CD4-positive, alpha-beta memory T cell (primary cell): ENCODE measurements around the gene FGFR1OP2. TPM values are rescaled to one million over a fixed set of nuclear protein-coding genes. Genes with fewer than 3 reads are reported as not detected.

ENCODE experiments used
- CTCF ChIA-PET: fragments of 350-600 bp; sonication (Branson Sonifier 250); formaldehyde crosslinking; loops from one replicate; lab custom pipeline; 2021; ENCODE audit warnings: inconsistent platforms; ENCODE audit not compliant: partially characterized antibody; lab: Charles Lee
- POLR2A ChIA-PET: fragments of 350-600 bp; sonication (Branson Sonifier 250); formaldehyde crosslinking; loops from one replicate; lab custom pipeline; 2021; ENCODE audit not compliant: partially characterized antibody; lab: Charles Lee
- DNase-seq, 5 donors: peaks; one replicate each; pipeline versions ENCODE4 v3.0.0 to v3.0.0-alpha.2; 2020 to 2022; ENCODE audit warnings: mixed read lengths in 1 of 5
- H3K27ac ChIP-seq: one replicate; pipeline ENCODE4 v1.7.0; 2013; ENCODE audit warnings: low read depth, low read length
- H3K27me3 ChIP-seq: 2 replicates; pipeline ENCODE4 v1.7.0; 2013; ENCODE audit warnings: mild to moderate bottlenecking, low read length, moderate library complexity; ENCODE audit not compliant: insufficient read depth
- H3K36me3 ChIP-seq: 2 replicates; pipeline ENCODE4 v1.7.0; 2013; ENCODE audit warnings: mild to moderate bottlenecking, low read length, moderate library complexity; ENCODE audit not compliant: insufficient read depth
- H3K4me1 ChIP-seq: 2 replicates; pipeline ENCODE4 v1.7.0; 2013; ENCODE audit warnings: mild to moderate bottlenecking, low read length, moderate library complexity; ENCODE audit not compliant: insufficient read depth
- H3K4me3 ChIP-seq, 2 donors: one replicate each; pipeline ENCODE4 v1.7.0; 2013; ENCODE audit warnings: low read length in 2 of 2, mild to moderate bottlenecking in 1 of 2
- H3K9me3 ChIP-seq, 2 donors: one replicate each; pipeline ENCODE4 v1.7.0; 2013; ENCODE audit warnings: low read length in 2 of 2, control low read depth in 1 of 2; ENCODE audit not compliant: control insufficient read depth in 1 of 2
- H3K27ac Mint-ChIP-seq, 7 donors: one replicate each; pipeline ENCODE4 v1.8.0; 2020 to 2021; ENCODE audit warnings: mixed read lengths in 7 of 7, mild to moderate bottlenecking in 6 of 7, inconsistent platforms in 3 of 7, moderate library complexity in 3 of 7
- H3K27me3 Mint-ChIP-seq, 2 donors: one replicate each; pipeline ENCODE4 v1.8.0; 2020 to 2021; ENCODE audit warnings: mixed read lengths in 2 of 2
- H3K36me3 Mint-ChIP-seq, 2 donors: one replicate each; pipeline ENCODE4 v1.8.0; 2020 to 2021; ENCODE audit warnings: mixed read lengths in 2 of 2, inconsistent platforms in 1 of 2, mild to moderate bottlenecking in 1 of 2
- H3K4me1 Mint-ChIP-seq, 4 donors: one replicate each; pipeline ENCODE4 v1.8.0; 2020 to 2021; ENCODE audit warnings: mixed read lengths in 4 of 4, mild to moderate bottlenecking in 1 of 4
- H3K4me3 Mint-ChIP-seq, 8 donors: one replicate each; pipeline ENCODE4 v1.8.0; 2020 to 2021; ENCODE audit warnings: mixed read lengths in 8 of 8, mild to moderate bottlenecking in 7 of 8, moderate library complexity in 6 of 8, inconsistent platforms in 3 of 8
- H3K9me3 Mint-ChIP-seq, 8 donors: one replicate each; pipeline ENCODE4 v1.8.0; 2020 to 2021; ENCODE audit warnings: mixed read lengths in 8 of 8, mild to moderate bottlenecking in 5 of 8, inconsistent platforms in 3 of 8, moderate library complexity in 1 of 8
- intact Hi-C: fragments of 100-400 bp; cut with micrococcal nuclease; formaldehyde crosslinking; loops from one replicate; pipeline ENCODE4 v1.15.1; 2023
- polyA plus RNA-seq, 2 donors: library from polyadenylated mRNA; unstranded; fragments of 300-500 nt; fragmentation: Illumina TruSeq; gene quantifications; one replicate each; pipeline ENCODE4 v1.2.3, GENCODE V29; 2021
- total RNA-seq, 2 experiments: library from RNA; stranded (reverse); gene quantifications; one replicate each; pipeline ENCODE4 v1.2.3, GENCODE V29; 2021

FGFR1OP2 gene
- total and polyA plus RNA-seq, 4 experiments from 2014 or later: 92.2 to 111 (median 100) TPM

GRCh38 chr12:26935636-26936378, 2.5 kb upstream of the FGFR1OP2 start:
- H3K27me3 Mint-ChIP-seq: no peaks in the 10 kb centered on the region
- intact Hi-C loops: loop anchor here (10.0 kb wide), 1 partner anchor 1259 kb away; the partner anchor contains the start of gene CCDC91
- no peaks in the 10 kb centered on the region for H3K36me3 ChIP-seq
- ChIA-PET POLR2A (interaction anchor here (0.6 to 2.2 kb wide), 6 partner anchors 14 to 308 kb away, joined by 3 to 10 read pairs (median 3); partner anchors contain the start of genes ITPR2, STK38L and TM7SF3), CTCF (interaction anchor here (1.0 to 2.1 kb wide), 3 partner anchors 51 to 103 kb away, joined by 3 to 16 read pairs (median 3); partner anchors contain the start of genes ITPR2 and TM7SF3)
- peak overlapping the region; percentile 60 to 99 (median 94) for H3K4me3 Mint-ChIP-seq
- H3K27ac Mint-ChIP-seq: peak overlapping the region; percentile 90 to 99 (median 95)
- H3K36me3 Mint-ChIP-seq: peaks cover 3 to 28% of the 10 kb centered on the region in 2 donors
- peak overlapping the region; percentile 2 to 92 for H3K4me3 ChIP-seq
- peak overlapping the region; percentile 89 for H3K27ac ChIP-seq
- H3K27me3 ChIP-seq: no peaks in the 10 kb centered on the region
- no peaks in the 10 kb centered on the region for H3K9me3 ChIP-seq
- DNase-seq: peak in 2 of 5 donors; percentile 12 to 51
- peaks cover 55% of the 10 kb centered on the region for H3K4me1 ChIP-seq
- H3K4me1 Mint-ChIP-seq: peaks cover 43 to 79% (median 54%) of the 10 kb centered on the region in 4 donors
- H3K9me3 Mint-ChIP-seq: no peaks in the 10 kb centered on the region

- peak in 3 of 5 donors; percentile 25 to 53 (median 28) for DNase-seq
- H3K9me3 ChIP-seq: no peaks in the 10 kb centered on the region
- Mint-ChIP-seq H3K4me3 (peak overlapping the region; percentile 91 to 99 (median 98)), H3K27me3 (no peaks in the 10 kb centered on the region), H3K36me3 (peaks cover 3 to 28% of the 10 kb centered on the region in 2 donors), H3K4me1 (peaks cover 46 to 85% (median 58%) of the 10 kb centered on the region in 4 donors), H3K9me3 (no peaks in the 10 kb centered on the region), H3K27ac (peak overlapping the region; percentile 90 to 100 (median 99))
- POLR2A ChIA-PET: interaction anchor here (0.6 to 3.5 kb wide), 12 partner anchors 13 to 307 kb away, joined by 3 to 28 read pairs (median 3); partner anchors contain the start of genes ITPR2, MED21, STK38L and TM7SF3
- no peaks in the 10 kb centered on the region for H3K27me3 ChIP-seq
- CTCF ChIA-PET: interaction anchor here (0.9 to 2.1 kb wide), 5 partner anchors 52 to 104 kb away, joined by 3 to 16 read pairs (median 3); partner anchors contain the start of genes ITPR2 and TM7SF3
- H3K4me1 ChIP-seq: peaks cover 64% of the 10 kb centered on the region
- no peaks in the 10 kb centered on the region for H3K36me3 ChIP-seq
- intact Hi-C loops: loop anchor here (10.0 kb wide), 1 partner anchor 1258 kb away; the partner anchor contains the start of gene CCDC91
- H3K27ac ChIP-seq: peak overlapping the region; percentile 89
- H3K4me3 ChIP-seq: peak overlapping the region; percentile 82 to 92
These were observed 1.5 kb upstream of the FGFR1OP2 start for GRCh38 chr12:26936559-26937442.

GRCh38 chr12:26937443-26937862, 817 bp upstream of the FGFR1OP2 start:
- peak overlapping the region; percentile 89 for H3K27ac ChIP-seq
- H3K4me1 ChIP-seq: peaks cover 65% of the 10 kb centered on the region
- H3K27me3 ChIP-seq: no peaks in the 10 kb centered on the region
- no peaks in the 10 kb centered on the region for H3K9me3 ChIP-seq
- Mint-ChIP-seq H3K27ac (peak overlapping the region; percentile 90 to 100 (median 99)), H3K9me3 (no peaks in the 10 kb centered on the region), H3K27me3 (no peaks in the 10 kb centered on the region), H3K4me3 (peak overlapping the region; percentile 91 to 99 (median 98)), H3K4me1 (peaks cover 45 to 85% (median 58%) of the 10 kb centered on the region in 4 donors), H3K36me3 (peaks cover 3 to 28% of the 10 kb centered on the region in 2 donors)
- ChIA-PET CTCF (interaction anchor here (0.6 to 1.0 kb wide), 3 partner anchors 76 to 79 kb away, joined by 3 to 4 read pairs (median 4); partner anchors contain the start of gene TM7SF3), POLR2A (interaction anchor here (0.6 to 3.5 kb wide), 8 partner anchors 12 to 105 kb away, joined by 3 to 28 read pairs (median 4); partner anchors contain the start of genes ITPR2, MED21 and TM7SF3)
- intact Hi-C loops: loop anchor here (10.0 kb wide), 1 partner anchor 1257 kb away; the partner anchor contains the start of gene CCDC91
- DNase-seq: no peak
- H3K4me3 ChIP-seq: peak overlapping the region; percentile 82 to 92
- H3K36me3 ChIP-seq: no peaks in the 10 kb centered on the region

- H3K4me1 ChIP-seq: peaks cover 66% of the 10 kb centered on the region
- H3K36me3 ChIP-seq: no peaks in the 10 kb centered on the region
- POLR2A ChIA-PET: interaction anchor here (0.6 to 3.5 kb wide), 7 partner anchors 13 to 107 kb away, joined by 3 to 28 read pairs (median 4); partner anchors contain the start of genes MED21 and TM7SF3
- H3K4me3 ChIP-seq: peak overlapping the region; percentile 82 to 92
- Mint-ChIP-seq H3K36me3 (peaks cover 2 to 25% of the 10 kb centered on the region in 2 donors), H3K9me3 (no peaks in the 10 kb centered on the region), H3K27ac (peak overlapping the region; percentile 90 to 100 (median 99)), H3K4me3 (peak overlapping the region; percentile 91 to 99 (median 98)), H3K27me3 (no peaks in the 10 kb centered on the region), H3K4me1 (peaks cover 46 to 85% (median 57%) of the 10 kb centered on the region in 4 donors)
- CTCF ChIA-PET: interaction anchor here (1.1 kb wide), 1 partner anchor 76 kb away, joined by 3 read pairs; no protein-coding TSS in a partner anchor
- DNase-seq: peak in 2 of 5 donors; percentile 23 to 36
- H3K27me3 ChIP-seq: no peaks in the 10 kb centered on the region
- H3K9me3 ChIP-seq: no peaks in the 10 kb centered on the region
- intact Hi-C loops: loop anchor here (1.0 to 10.0 kb wide), 6 partner anchors 34 to 1256 kb away; partner anchors contain the start of genes CCDC91, ITPR2, MRPS35 and STK38L
- H3K27ac ChIP-seq: peak overlapping the region; percentile 89
These were observed 412 bp downstream of the FGFR1OP2 start for GRCh38 chr12:26938701-26939062.

- H3K4me1 ChIP-seq: peaks cover 71% of the 10 kb centered on the region
- H3K36me3 Mint-ChIP-seq: peaks cover 7 to 29% of the 10 kb centered on the region in 2 donors
- H3K4me3 Mint-ChIP-seq: peak overlapping the region; percentile 91 to 99 (median 98)
- H3K27ac ChIP-seq: peak overlapping the region; percentile 89
- POLR2A ChIA-PET: interaction anchor here (1.0 to 3.5 kb wide), 6 partner anchors 20 to 107 kb away, joined by 3 to 28 read pairs (median 4); partner anchors contain the start of genes ITPR2, MED21 and TM7SF3
- H3K4me3 ChIP-seq: peak overlapping the region; percentile 82 to 92
- H3K27ac Mint-ChIP-seq: peak overlapping the region; percentile 90 to 100 (median 97)
- peak in 2 of 5 donors; percentile 8 to 40 for DNase-seq
- no peaks in the 10 kb centered on the region for H3K27me3 ChIP-seq
- H3K36me3 ChIP-seq: no peaks in the 10 kb centered on the region
- no peaks in the 10 kb centered on the region for H3K9me3 ChIP-seq
- no peaks in the 10 kb centered on the region for H3K27me3 Mint-ChIP-seq
- CTCF ChIA-PET: interaction anchor here (1.1 kb wide), 1 partner anchor 76 kb away, joined by 3 read pairs; no protein-coding TSS in a partner anchor
- intact Hi-C loops: loop anchor here (2.0 to 10.0 kb wide), 2 partner anchors 771 to 1255 kb away; partner anchors contain the start of genes CCDC91 and MRPS35
- peaks cover 50 to 86% (median 59%) of the 10 kb centered on the region in 4 donors for H3K4me1 Mint-ChIP-seq
- no peaks in the 10 kb centered on the region for H3K9me3 Mint-ChIP-seq
These were observed 1.0 kb downstream of the FGFR1OP2 start for GRCh38 chr12:26939192-26939832.
